ENCODE results near the gene LAMTOR2. TPM values are rescaled to one million over a fixed set of nuclear protein-coding genes. Genes with fewer than 3 reads are reported as not detected.

The LAMTOR2 gene
- total RNA-seq, 4 donors from 2014 or later: 66.8 to 79.3 (median 73.1) TPM

- Histone ChIP-seq H3K27me3 (no peaks in the 10 kb centered on the region), H3K4me1 (peaks cover 0 to 49% (median 15%) of the 10 kb centered on the region in 3 donors), H3K9me3 (no peaks in the 10 kb centered on the region), H3K27ac (peak within 1 kb of the TSS in 3 of 4 donors; percentile 43 to 74 (median 69)), H3K36me3 (no peaks in the 10 kb centered on the region), H3K4me3 (peak within 1 kb of the TSS; percentile 90 to 95)
- WGBS, 2 donors (ENCODE audit: low coverage in 1 of 2): no CpG with 5 or more reads among the region's 62 CpGs
- peak; percentile 86 for ATAC-seq
- no peak for TF ChIP-seq POLR2A (IDR thresholded peaks at IDR 0.05)
- TF ChIP-seq CTCF (IDR thresholded peaks at IDR 0.05): peak in 1 of 4 experiments; percentile 19
These were observed 27.9 kb downstream of the LAMTOR2 start, which contains the start of gene MEX3A for GRCh38 chr1:156082309-156083091. TSS of gene MEX3A (minus strand) at chr1:156082465. CDS start at chr1:156081998, 467 bp downstream.

- Histone ChIP-seq H3K4me1 (peaks cover 0 to 49% (median 15%) of the 10 kb centered on the region in 3 donors), H3K27me3 (no peaks in the 10 kb centered on the region), H3K36me3 (no peaks in the 10 kb centered on the region), H3K27ac (no peak overlapping the region), H3K9me3 (no peaks in the 10 kb centered on the region), H3K4me3 (no peak overlapping the region)
- TF ChIP-seq POLR2A (IDR thresholded peaks at IDR 0.05) (no peak), POLR2AphosphoS5 (IDR thresholded peaks at IDR 0.05) (no peak)
- 49 to 63% methylated on average over 5 to 7 of the region's 7 CpGs for WGBS, 2 donors (ENCODE audit: low coverage in 1 of 2)
- ATAC-seq: no peak
These were observed 29.5 kb downstream of the LAMTOR2 start for GRCh38 chr1:156083800-156084790.

- Histone ChIP-seq H3K9me3 (no peaks in the 10 kb centered on the region), H3K27me3 (no peaks in the 10 kb centered on the region), H3K36me3 (no peaks in the 10 kb centered on the region), H3K27ac (no peak overlapping the region), H3K4me3 (no peak overlapping the region), H3K4me1 (peaks cover 0 to 50% (median 12%) of the 10 kb centered on the region in 3 donors)
- no peak for ATAC-seq
- WGBS, 2 donors (ENCODE audit: low coverage in 1 of 2): 10 to 20% methylated on average over 1 of the region's 1 CpG
- TF ChIP-seq POLR2AphosphoS5 (IDR thresholded peaks at IDR 0.05) (no peak), CTCF (IDR thresholded peaks at IDR 0.05) (peak in 1 of 4 experiments; percentile 7)
These were observed 31.7 kb downstream of the LAMTOR2 start for GRCh38 chr1:156086256-156086662.

- no peak overlapping the region for H3K27ac ChIP-seq
- H3K9me3 ChIP-seq: no peaks in the 10 kb centered on the region
- 0% methylated on average over 1 of the region's 6 CpGs; no CpG with 5 or more reads in 1 of the 2 donors for WGBS, 2 donors (ENCODE audit: low coverage in 1 of 2)
- H3K36me3 ChIP-seq: peaks cover 0 to 3% of the 10 kb centered on the region in 2 donors
- TF ChIP-seq EP300 (IDR thresholded peaks at IDR 0.05): no peak
- no peak for TF ChIP-seq CTCF (IDR thresholded peaks at IDR 0.05)
- no peak for TF ChIP-seq POLR2AphosphoS5 (IDR thresholded peaks at IDR 0.05)
- no peak for TF ChIP-seq POLR2A (IDR thresholded peaks at IDR 0.05)
- no peak overlapping the region for H3K4me3 ChIP-seq
- no peak for ATAC-seq
- peaks cover 0 to 20% (median 0%) of the 10 kb centered on the region in 3 donors for H3K4me1 ChIP-seq
- H3K27me3 ChIP-seq: no peaks in the 10 kb centered on the region
These were observed 35.1 kb downstream of the LAMTOR2 start for GRCh38 chr1:156089704-156090103.

All from gastroesophageal sphincter (tissue), 4 donors.